NCI-H524 treated with DMSO at 0.1 percent for 48 hours (cell line): Measurements from ENCODE around the gene USP53.
"Not testable (repeated sequence)": the region's sequence is repeated elsewhere in the genome, so short reads cannot be mapped to it uniquely, and the experiment has no call there.

ENCODE experiments used
- DNase-seq: peaks from one replicate; lab custom pipeline; 2025; lab: John Stamatoyannopoulos, UW

USP53 gene

DNA sequence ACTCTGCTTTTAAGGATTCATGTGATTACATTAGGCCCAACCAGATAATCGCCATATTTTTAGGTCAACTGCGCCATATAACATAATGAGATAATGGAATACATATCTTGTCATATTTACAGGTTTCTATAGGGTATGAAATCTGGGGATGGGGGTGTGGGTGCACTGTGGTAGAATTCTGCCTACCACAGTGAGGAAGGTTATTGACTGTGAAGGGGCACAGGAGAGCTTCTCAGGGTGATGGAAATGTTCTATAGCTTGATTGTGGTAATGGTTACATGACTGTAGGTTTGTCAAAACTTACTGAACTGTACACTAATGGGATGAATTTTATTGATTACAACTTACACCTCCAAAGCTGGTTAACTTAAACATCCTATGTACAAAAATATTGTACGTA is 15.9 kb downstream of the USP53 start:
- DNase-seq, result no peak

DNA sequence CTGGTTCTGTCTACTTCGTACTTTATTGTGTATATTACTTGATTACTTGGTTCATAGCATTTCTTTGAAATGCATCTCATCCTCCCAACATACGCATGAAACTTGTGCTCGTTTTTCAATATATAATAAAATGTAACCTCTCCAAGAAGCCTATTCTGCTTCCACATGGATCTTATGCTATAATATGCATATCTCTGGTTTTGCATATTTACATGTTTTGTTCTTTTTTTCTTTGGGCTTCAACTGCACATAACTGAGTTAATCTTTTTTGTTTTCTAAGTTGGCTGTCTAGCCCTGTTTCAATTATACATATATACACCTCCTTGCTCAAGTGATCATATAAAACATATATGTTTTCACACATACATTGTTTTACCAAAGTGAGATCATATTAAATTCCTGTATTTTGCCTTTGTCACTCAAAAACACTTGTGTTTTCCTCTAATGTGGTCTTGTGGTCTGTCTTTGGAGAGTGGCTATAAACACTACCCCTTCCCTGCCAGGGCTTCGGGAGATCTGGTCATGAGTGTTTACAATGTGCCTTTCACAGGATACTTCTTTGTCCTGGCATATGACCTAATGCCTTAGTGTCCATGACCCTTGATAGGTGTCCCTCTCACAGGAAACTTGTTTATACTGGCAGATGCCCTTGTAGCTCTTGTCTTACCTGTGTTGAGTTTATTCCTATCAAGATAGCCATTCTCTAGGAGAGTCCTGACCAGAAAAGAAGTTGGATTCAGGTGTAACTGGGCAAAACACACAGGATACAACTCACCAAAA is 17.6 kb downstream of the USP53 start:
- DNase-seq, result no peak

DNA sequence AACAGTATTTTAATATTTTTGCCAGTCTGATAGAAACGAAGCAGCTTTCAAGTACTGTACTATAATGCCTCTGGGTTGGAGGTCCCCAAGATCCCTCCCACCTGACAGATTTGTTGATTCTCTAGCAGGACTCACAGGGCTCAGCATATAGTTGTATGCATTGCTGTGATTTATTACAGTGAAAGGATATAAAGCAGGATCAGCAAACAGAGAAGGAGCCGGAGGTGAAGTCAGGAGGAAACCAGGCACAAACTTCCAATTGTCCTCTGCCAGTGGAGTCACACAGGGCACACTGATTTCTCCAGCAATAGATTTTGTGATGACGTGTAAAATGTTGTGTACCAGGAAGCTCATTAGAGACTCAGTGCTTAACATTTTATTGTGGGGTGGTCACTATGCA is 19.0 kb downstream of the USP53 start:
- DNase-seq, result no peak

DNA sequence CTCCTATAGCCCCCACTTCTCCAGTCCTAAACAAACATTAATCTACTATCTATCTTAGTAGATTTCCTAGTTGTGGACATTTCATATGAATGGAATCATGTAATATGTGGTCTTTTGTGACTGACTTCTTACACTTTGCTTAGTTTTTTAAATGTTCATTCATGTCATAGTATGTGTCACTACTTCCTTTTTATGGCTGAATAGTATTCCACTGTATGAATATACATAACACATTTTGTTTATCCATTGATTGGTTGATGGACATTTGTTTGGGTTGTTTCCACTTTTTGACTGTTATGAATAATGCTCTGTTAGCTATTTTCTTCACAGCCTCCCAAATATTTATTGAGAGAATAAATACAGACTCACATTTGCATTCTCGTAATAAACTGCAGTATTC is 19.8 kb downstream of the USP53 start:
- DNase-seq, result no peak

DNA sequence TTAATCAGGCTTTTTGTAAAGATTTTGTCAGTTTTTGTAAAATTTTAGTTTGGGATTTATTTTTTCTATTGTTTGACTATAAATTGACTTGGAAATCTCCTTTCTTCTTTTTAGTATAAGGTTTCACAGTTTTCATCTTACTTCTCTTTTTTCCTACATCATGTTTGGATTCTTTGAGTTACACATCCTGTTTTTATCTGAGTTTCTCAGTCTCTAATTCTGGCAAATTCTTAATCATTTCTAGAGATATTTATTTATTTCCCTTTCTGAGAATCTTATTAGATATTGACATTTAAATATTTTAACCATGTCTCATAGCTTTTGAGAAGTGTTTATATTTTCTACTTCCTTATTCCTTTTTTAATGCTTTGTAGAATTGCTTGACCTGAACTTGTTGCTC is 20.7 kb downstream of the USP53 start:
- no peak for DNase-seq

DNA sequence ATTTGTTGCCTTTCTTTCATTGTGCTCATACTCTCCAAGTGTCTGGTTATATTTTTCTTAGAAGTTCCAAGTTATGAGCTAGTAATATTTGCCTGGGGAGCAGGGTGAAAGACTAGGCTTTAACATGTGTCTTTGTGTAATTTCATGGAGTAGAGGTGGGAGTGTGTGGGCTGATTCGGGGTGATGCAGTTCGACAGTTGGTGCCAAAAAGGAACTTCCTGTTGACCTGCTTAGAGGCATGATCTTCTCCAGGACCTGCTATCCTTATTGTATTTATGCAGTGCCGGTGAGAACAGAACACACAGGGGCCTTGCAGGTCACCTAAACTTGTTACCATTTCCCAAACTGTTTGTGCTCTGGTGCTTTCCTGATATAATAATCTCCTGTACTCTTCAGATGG is 21.2 kb downstream of the USP53 start:
- DNase-seq, result no peak

DNA sequence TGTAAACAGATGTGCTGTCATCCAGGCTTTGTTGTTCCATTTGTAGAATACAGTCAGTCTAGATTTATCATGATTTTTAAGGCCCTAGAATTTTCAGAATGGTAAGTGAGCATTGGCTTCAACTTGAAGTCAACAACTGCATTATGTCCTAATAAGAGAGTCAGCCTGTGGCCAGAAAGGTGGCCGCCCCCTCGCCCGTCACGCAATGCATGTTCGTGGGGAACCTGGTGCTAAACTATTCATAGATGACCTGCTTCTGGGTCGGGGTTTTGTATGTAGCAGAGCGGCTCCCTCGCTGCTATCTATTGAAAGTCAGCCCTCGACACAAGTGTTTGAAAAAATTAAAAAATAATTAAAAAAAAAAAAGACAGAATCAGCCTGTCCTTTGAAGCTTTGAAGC is 24.7 kb downstream of the USP53 start:
- DNase-seq, result no peak

DNA sequence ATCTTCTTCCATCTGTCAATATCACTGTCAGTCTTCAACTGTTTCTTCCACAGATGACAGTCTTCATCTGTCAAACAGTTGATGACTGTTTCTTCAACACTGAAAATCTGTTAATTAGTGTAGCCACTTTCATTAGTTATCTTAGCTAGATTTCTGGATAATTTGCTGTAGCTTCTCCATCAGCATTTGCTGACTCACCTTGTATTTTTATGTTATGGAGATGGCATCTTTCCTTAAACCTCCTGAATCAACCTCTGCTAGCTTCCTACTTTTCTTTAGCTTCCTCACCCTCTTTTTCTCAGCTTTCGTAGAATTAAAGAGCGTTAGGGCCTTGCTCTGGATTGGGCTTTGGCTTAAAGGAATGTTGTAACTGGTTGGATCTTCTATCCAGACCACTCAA is 25.1 kb downstream of the USP53 start:
- no peak for DNase-seq

DNA sequence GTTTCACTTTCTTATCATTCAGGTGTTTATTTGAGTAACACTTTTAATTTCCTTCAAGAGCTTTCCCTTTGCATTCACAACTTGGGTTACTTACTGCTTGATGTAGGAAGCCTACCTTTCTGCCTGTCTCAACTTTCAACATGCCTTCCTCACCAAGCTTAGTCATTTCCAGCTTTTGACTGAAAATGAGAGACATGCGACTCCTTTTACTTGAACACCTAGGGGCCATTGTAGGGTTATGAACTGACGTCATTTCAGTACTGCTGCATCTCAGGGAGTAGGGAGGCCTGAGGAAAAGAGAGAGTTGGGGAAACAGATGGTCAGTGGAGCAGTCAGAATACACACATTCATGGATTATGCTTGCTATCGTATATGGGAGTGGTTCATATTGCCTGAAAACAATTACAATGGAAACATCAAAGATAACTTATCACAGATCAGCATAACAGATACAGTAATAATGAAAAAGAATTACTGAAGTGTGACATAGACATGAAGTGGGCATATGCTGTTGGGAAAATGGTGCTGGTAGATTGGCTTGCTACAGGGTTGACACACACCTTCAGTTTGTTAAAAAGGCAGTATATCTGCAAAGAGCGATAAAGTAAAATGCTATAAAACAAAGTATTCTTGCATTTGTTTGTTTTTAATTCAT is 25.7 kb downstream of the USP53 start:
- no peak for DNase-seq

DNA sequence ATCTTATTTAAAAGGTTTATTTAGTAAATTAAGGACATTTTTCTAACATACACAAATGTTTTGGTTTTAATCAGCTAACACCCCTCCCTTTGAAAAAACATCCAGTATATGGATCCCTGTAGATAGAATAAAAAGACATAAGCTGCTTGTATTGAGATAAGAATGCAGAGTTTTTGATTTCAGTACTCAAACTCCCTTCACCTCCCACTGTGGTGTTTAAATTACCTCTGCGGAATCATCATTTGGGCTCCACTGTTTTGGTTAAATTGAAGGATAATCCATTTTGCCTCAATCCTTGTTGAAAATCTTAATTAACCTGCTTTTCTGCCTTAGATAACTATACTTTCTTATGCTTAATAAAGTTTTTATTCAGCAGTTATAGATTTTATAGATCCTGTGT is 27.6 kb downstream of the USP53 start:
- DNase-seq, result no peak

DNA sequence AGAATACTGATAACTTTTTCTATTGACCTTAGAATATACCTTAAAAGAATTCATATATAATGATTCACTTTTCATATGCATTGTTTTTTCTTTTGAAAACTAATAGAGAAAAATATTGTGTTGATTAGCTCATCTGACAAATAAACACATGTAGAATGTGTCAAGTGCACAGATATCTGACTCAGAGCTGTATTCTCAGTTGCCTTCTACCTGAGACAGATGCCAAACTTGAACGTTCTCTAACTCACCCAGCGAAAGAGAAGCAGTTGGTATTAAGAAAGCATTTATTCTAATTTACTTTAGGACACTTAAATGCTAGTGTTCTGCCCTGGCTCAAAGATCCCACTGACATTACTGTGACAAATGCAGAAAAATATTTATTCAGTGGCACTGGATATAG is 28.1 kb downstream of the USP53 start:
- no peak for DNase-seq

DNA sequence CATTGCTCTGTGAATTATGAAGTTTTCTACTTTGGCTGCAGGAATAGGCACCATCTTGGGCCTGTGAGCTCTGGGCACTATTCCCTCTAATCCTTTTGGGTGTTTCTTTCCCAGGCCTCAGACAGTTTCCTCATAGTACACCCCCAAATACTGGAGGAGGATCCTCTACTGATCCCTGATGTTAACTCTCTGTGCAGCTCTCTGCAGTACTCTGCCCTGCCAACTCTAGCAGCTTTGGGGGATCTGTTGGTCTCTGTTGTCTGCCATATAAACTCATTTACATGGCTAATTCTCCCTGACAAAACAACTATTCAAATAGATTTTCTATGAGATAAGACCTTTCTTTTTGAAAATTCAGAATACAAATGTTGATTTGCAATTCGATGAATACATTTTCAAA is 29.9 kb downstream of the USP53 start:
- no peak for DNase-seq

DNA sequence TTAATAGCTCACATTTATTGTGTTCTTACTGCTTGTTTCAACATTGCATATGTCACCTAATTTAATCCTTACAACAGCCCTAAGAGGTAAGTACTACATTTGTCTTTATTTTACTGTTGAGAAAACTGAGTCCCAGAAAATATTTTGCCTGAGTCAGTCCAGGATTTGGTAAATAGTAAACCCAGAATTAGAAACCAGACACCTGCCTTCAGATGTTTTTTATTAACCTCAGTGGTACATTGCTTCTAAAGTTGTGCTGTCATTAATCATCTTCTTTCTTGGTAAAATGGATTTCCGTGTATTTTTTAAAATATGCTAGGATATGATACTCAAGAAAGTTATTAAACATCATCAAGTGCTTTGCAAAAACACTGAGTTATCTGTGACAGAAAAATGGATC is 31.4 kb downstream of the USP53 start:
- DNase-seq, result no peak

DNA sequence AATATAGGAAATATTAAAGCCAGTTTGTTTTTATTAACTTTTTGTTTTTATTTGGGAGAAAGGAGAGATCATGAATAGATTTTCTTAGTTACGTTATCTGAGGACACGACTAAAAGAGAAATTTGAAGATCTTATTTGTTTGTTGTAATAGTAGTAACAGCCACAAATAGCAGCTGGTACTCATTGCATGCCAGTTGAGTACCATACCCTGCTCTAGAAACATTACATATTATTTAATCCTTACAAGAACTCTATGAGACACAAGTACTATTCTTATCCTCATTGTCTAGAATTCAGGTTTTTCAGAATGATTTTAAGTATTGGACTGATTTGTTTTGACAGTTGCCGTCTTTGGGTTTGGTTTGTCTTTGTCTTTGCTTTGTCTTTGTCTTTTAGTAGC is 31.8 kb downstream of the USP53 start:
- no peak for DNase-seq

DNA sequence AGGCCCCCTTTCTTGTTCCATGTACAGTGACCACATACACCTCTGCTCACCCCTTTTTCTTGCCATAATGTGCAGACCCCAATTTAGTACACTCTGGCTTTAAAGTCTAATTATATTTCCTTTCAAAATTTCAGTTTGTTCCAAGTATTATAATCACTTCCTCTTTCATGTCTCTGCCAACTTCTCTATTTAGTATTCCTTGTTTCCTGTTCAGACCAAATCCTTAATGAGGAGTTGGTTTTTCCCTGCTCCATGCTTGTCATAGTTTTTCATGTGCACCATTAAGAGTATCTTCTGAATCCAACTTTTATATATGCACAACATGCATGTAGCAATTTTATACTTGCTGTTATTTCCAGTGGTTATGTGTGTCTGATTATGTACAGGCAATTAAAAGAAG is 32.3 kb downstream of the USP53 start:
- no peak for DNase-seq

DNA sequence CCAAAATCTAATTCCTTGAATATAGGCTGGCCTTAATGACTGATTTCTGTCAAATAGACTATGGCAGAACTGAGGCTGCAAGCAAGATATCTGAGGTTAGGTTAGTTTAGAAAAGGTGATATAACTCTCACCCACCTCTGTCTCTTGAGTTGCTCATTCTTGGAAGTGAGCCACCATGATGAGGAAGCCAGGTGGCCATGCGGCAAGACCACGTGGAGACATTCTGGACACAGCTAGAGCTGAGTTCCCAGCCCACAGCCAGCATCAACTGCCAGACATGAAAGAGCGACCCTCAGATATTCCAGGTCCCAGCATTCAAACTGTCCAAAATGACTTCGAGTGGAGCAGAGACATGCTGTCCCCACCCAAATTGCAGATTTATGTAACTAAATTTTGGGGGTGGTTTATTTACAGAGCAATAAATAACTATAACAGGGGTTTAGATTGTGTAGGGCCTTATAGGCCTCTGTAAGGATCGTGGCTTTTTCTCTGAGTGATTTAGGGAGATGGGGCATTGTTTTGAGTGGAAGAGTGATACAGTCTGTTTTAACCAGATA is 33.7 kb downstream of the USP53 start:
- DNase-seq, result no peak

DNA sequence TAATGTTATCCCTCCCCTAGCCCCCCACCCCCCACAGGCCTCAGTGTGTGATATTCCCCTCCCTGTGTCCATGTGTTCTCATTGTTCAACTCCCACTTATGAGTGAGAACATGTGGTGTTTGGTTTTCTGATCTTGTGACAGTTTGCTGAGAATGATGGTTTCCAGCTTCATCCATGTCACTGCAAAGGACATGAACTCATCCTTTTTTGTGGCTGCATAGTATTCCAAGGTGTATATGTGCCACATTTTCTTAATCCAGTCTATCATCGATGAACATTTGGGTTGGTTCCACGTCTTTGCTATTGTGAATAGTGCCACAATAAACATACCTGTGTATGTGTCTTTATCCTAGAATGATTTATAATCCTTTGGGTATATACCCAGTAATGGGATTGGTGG is 38.5 kb downstream of the USP53 start:
- not testable (repeated sequence) for DNase-seq

DNA sequence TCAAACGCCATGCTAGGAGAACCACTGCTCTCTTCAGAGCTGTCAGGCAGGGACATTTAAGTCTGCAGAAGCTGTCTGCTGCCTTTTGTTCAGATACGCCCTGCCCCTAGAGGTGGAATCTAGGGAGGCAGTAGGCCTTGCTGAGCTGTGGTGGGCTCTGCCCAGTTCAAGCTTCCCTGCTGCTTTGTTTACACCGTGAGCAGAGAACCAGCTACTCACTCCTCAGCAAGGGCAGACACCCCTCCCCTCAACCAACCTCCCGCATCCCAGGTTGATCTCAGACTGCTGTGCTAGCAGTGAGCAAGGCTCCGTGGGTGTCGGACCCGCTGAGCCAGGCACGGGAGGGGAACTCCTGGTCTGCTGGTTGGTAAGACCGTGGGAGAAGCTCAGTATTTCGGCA is 42.7 kb downstream of the USP53 start:
- not testable (repeated sequence) for DNase-seq

DNA sequence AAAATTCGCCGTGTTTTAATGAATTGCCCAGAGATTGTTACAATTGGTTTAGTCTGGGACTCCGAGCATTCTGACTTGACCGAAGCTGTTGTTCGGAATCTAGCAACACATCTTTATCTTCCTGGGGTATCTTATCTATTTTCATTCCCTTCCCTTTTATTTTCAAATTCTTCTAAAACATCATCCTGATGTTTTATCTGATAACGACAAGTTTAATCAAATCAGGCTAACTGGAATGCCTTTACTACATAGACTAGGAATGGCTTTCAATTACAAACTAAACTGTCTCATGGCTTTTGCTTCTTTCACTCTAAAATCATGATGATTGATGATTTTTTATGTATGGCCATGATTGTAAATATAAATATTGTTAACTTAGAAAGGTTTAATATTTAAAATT is 48.0 kb downstream of the USP53 start:
- no peak for DNase-seq

DNA sequence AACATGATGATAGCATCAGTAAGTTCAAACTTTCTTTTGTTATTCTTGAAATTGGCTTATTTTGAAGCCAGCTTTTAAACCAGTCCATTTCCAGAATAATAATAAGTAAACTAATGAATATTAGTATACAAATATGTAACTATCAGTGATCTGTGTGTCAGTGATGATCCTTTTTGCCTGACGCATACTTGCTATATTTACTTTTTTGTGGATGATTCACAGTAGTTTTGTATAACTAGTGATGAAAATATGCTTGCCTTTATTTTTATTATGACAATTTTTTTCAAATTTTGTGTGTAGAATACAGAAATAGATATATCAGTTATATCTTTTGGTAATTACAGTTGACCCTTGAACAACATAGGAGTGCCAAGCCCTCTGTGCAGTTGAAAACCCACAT is 49.5 kb downstream of the USP53 start:
- no peak for DNase-seq

DNA sequence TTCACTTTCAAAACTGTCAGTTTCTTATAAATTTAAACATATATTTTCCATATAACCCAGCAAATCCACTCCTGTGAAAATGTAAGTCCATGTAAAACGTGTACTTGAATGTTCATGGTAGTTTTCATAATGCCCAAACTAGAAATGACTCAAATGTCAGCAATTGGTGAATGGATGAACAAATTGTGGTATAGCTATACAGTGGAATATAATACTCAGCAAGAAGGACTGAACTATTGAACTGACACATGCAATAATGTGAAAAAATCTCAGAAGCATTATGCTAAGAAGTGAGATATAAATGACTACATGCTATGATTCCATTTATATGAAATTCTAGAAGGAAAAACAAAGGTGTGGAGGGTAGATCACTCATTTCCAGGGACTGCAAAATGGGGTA is 52.2 kb downstream of the USP53 start:
- DNase-seq, result no peak

DNA sequence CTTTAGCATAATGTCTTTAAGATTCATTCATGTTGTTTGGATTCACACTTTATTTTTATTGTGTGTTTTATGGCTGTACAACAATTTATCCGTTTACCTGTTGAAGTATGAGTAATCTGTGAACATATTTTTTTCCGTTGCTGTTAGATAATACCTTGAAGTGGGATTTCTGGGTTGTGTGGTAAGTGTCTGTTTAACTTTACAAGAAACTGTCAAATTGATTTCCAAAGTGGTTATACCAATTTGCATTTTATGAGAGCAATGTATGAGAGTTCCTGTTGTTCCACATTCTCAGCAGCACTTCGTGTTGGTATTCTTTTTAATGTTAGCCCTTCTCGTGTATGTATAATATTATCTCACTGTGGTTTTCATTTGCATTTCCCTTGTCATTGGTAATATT is 53.6 kb downstream of the USP53 start:
- DNase-seq, result no peak

DNA sequence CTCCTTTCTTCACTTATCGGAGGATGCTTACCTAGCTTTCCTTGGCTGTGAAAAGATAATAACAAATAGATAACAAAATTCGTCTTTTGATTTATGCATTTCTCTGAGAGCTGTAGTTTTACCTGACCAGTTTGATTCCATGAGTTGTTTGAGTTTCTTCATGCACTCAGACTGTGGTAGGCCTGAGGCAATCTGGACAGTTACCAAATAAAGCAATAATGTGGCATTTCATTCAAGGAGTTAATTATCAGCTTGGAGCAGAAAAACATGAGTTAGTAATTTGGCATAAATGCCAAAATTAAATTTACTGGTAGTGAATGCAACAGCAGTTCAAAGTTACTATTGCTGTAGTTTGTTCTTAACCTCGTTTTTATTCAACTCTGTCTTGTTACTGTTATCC is 56.0 kb downstream of the USP53 start:
- no peak for DNase-seq
